DND-41 (cell line): ENCODE results near the gene RPL27A.

Experiments used
- ATAC-seq: fragments of 200-7000 bp; cut with Tn5 transposase; 3 replicates; pipeline ENCODE4 v1.9.1; 2021; ENCODE audit warnings: low read depth; ENCODE audit not compliant: insufficient read depth
- DNase-seq: peaks from one replicate; pipeline ENCODE4 v3.0.0-alpha.2; 2020
- H2AFZ ChIP-seq: 2 replicates; pipeline ENCODE4 v1.6.0; 2012; ENCODE audit warnings: low read depth, low read length
- H3K27ac ChIP-seq: 2 replicates; pipeline ENCODE4 v1.5.1; 2012; ENCODE audit warnings: low read length, inconsistent platforms
- H3K27me3 ChIP-seq: fragments of 200-600 bp; sonication (generic); 2 replicates; pipeline ENCODE4 v1.6.0; 2012; ENCODE audit warnings: low read length, mild to moderate bottlenecking, inconsistent platforms; ENCODE audit not compliant: insufficient read depth, poor library complexity
- H3K36me3 ChIP-seq: 2 replicates; pipeline ENCODE4 v1.5.1; 2012; ENCODE audit warnings: low read length, inconsistent platforms; ENCODE audit not compliant: insufficient read depth
- H3K4me1 ChIP-seq: 2 replicates; pipeline ENCODE4 v1.5.1; 2012; ENCODE audit warnings: mild to moderate bottlenecking, low read length; ENCODE audit not compliant: insufficient read depth
- H3K4me2 ChIP-seq: 2 replicates; pipeline ENCODE4 v1.6.0; 2012; ENCODE audit warnings: mild to moderate bottlenecking, moderate library complexity, low read length, inconsistent platforms; ENCODE audit not compliant: insufficient read depth
- H3K4me3 ChIP-seq, 2 experiments: fragments of 200-600 bp in 1 of 2; shearing (Covaris generic) in 1 of 2; 2 replicates each; pipeline ENCODE4 v1.5.1; 2012 to 2016; ENCODE audit warnings: inconsistent platforms in 2 of 2, low read length in 2 of 2, mild to moderate bottlenecking in 2 of 2, low read depth in 1 of 2, moderate library complexity in 1 of 2
- H3K79me2 ChIP-seq: 2 replicates; pipeline ENCODE4 v1.6.0; 2012; ENCODE audit warnings: low read length, inconsistent platforms; ENCODE audit not compliant: insufficient read depth
- H3K9ac ChIP-seq: 2 replicates; pipeline ENCODE4 v1.6.0; 2012; ENCODE audit warnings: low read depth, mild to moderate bottlenecking, inconsistent platforms, low read length, moderate library complexity
- H3K9me3 ChIP-seq: 2 replicates; pipeline ENCODE4 v1.5.1; 2012; ENCODE audit warnings: low read length, moderate library complexity, mild to moderate bottlenecking, inconsistent platforms; ENCODE audit not compliant: insufficient read depth, severe bottlenecking
- H4K20me1 ChIP-seq: 2 replicates; pipeline ENCODE4 v1.6.0; 2012; ENCODE audit warnings: low read length; ENCODE audit not compliant: insufficient read depth
- EZH2 ChIP-seq: IDR thresholded peaks from 3 replicates; pipeline ENCODE4 v1.6.1; 2012; ENCODE audit warnings: borderline replicate concordance, low read depth, mild to moderate bottlenecking, moderate library complexity, low read length, inconsistent platforms; ENCODE audit not compliant: severe bottlenecking
- TF ChIP-seq, protein P1 (sequence below): IDR thresholded peaks from 2 replicates; pipeline ENCODE4 v1.5.1; 2012; ENCODE audit warnings: borderline replicate concordance, low read length, moderate library complexity, mild to moderate bottlenecking; ENCODE audit not compliant: poor library complexity, severe bottlenecking; ENCODE audit errors: extremely low read depth

RPL27A gene

DNA sequence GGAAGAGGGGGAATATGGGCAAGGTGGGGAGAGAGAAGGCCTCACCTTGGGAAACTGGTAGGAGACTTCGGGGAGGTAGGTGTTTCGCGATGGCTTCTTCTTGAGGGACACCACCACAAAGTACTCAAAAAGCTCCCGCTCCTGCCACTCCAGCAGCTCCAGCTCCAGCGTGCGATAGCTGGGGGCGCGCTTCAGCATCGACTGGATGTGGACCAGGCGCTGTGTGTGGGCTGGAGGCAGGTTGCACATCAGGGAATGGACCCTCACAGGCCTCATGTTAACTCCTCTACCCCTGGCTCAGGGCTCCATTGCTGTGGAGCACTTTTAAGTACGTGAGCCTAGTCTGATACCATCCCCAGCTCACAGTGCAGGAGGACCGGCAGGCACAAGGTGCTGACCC is 29.9 kb downstream of the RPL27A start:
- no peak for TF ChIP-seq EZH2
- TF ChIP-seq, protein P1, sequence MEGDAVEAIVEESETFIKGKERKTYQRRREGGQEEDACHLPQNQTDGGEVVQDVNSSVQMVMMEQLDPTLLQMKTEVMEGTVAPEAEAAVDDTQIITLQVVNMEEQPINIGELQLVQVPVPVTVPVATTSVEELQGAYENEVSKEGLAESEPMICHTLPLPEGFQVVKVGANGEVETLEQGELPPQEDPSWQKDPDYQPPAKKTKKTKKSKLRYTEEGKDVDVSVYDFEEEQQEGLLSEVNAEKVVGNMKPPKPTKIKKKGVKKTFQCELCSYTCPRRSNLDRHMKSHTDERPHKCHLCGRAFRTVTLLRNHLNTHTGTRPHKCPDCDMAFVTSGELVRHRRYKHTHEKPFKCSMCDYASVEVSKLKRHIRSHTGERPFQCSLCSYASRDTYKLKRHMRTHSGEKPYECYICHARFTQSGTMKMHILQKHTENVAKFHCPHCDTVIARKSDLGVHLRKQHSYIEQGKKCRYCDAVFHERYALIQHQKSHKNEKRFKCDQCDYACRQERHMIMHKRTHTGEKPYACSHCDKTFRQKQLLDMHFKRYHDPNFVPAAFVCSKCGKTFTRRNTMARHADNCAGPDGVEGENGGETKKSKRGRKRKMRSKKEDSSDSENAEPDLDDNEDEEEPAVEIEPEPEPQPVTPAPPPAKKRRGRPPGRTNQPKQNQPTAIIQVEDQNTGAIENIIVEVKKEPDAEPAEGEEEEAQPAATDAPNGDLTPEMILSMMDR = no peak
- Histone ChIP-seq H4K20me1 (peaks cover 7% of the 10 kb centered on the region), H3K4me2 (no peak overlapping the region), H3K27ac (no peak overlapping the region), H2AFZ (no peak overlapping the region), H3K36me3 (no peaks in the 10 kb centered on the region), H3K9ac (no peak overlapping the region), H3K4me3 (no peak overlapping the region), H3K9me3 (no peaks in the 10 kb centered on the region), H3K4me1 (no peaks in the 10 kb centered on the region), H3K79me2 (no peaks in the 10 kb centered on the region), H3K27me3 (no peaks in the 10 kb centered on the region)
- no peak for DNase-seq
- ATAC-seq = no peak

DNA sequence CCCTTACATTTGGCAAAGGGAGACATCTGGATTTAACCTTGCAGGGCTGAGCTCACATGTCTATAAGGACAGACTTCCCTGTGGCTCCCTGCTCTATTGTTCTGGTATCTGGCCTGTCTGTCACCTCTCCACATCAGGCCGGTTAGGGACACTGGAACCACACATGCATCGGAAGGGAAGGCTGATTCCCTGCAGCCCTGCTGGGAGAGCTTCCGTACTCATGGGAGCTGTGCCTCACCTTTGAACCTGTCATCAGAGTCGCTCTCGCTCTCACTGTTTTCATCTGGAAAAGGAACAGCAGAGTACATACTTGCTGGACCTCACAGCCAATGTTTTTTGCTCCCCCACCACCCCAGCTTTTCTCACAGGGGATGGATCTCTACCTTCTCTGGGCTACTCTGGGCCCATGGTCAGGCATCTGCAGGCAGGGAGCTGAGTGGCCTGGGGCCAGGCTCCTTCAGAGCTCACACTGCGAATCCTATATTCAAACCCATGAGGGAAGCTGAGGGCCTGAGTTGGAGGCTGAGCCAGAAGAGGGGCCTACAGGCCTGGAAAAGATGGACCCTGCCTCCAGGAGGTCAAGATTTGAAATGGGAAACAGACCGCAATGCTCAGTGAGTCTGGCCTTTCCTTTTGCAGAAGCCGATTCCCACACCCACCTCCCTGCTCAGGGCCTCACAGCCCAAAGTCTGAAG is 31.3 kb downstream of the RPL27A start:
- Histone ChIP-seq H3K27ac (no peak overlapping the region), H3K79me2 (no peaks in the 10 kb centered on the region), H4K20me1 (peaks cover 7% of the 10 kb centered on the region), H3K36me3 (no peaks in the 10 kb centered on the region), H3K9me3 (no peaks in the 10 kb centered on the region), H3K27me3 (no peaks in the 10 kb centered on the region), H3K4me1 (no peaks in the 10 kb centered on the region), H2AFZ (no peak overlapping the region), H3K9ac (no peak overlapping the region), H3K4me2 (no peak overlapping the region), H3K4me3 (no peak overlapping the region)
- no peak for DNase-seq
- no peak for ATAC-seq
- TF ChIP-seq, protein P1 = no peak
- no peak for TF ChIP-seq EZH2

DNA sequence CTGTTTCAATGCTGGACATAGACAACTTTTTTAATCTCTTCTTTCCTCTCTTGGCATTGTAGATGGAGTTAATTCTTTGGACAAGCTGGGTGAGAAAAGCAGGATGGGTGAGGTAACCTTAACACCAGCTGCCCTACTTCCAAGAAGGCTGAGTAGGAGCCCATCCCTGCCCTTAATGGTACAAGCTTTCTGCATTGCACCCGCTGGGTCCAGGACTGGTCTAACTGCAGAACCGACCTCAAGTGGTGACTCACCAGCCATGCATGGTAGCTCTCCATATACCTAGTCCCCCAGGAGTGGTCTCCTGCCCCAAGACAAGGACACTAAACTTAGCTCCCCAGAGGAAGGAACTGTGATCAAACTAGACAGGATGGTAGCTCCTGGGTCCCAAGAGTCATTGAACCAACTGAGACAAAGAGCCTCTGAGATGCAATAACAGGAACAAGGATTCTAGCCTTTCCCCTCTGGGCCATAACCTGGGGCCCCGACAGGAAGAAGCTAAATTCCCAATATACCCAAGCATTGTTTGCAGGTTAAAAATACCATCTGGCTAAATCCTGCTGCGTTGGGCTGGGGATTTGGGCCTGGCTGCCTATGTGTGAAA is 32.1 kb downstream of the RPL27A start:
- TF ChIP-seq EZH2 = no peak
- TF ChIP-seq, protein P1 = no peak
- H3K9me3 ChIP-seq = no peaks in the 10 kb centered on the region
- no peak overlapping the region for H3K4me3 ChIP-seq
- no peak overlapping the region for H2AFZ ChIP-seq
- H4K20me1 ChIP-seq = peaks cover 7% of the 10 kb centered on the region
- no peak for DNase-seq
- H3K4me1 ChIP-seq = no peaks in the 10 kb centered on the region
- no peaks in the 10 kb centered on the region for H3K79me2 ChIP-seq
- no peak overlapping the region for H3K4me2 ChIP-seq
- no peak for ATAC-seq
- H3K27ac ChIP-seq = no peak overlapping the region
- H3K9ac ChIP-seq = no peak overlapping the region
- no peaks in the 10 kb centered on the region for H3K36me3 ChIP-seq
- no peaks in the 10 kb centered on the region for H3K27me3 ChIP-seq
